ENCODE results near the gene UNC5A.

UNC5A gene

DNA sequence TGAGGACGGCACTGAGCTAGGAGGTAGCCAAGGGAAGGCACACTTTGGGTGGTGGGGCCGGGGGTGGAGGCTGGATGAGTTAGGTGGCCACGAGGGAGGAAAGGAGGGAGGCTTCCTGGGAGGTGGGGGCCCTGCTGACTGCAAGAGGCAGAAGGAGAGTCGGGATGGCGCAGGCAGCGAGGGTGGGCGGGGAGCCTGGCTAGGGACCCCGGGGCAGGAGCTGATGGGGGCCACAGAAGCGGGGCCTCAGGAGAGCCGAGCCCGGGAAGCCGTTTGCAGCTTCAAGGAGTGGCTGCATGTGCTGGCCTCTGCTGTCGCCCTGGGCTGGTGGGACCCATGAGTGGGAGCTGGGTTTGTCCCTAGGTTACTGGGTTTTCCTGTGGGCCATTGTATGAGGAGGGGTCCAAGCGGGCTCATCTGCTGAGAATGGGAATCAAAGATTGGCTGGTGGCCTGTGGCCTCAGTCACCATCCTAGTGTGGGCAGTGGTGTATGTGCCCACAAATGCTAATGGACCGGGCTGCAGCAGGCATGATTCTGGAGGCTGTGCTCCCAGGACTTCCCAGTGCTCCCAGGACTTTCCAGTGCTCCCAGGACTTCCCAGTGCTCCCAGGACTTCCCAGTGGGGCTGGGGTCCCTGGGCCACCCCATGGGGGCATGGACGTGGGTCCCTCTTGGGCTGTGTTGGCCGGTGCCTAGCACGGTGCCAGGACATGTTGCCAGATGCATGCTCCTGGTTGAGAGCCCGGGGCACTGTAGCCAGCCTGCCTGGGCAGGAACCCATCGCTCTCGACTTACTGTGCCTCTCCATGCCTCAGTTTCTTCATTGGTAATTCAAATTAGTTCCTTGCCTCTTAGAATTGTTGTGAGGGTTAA lies 40.2 kb downstream of the UNC5A start:
- H3K18ac ChIP-seq (ENCODE audit: low read length), result no peak overlapping the region
- no peak overlapping the region for H3K14ac ChIP-seq (ENCODE audit: low read length)
- H3K4me2 ChIP-seq (ENCODE audit: low read length), result no peak overlapping the region
- H3K4ac ChIP-seq (ENCODE audit: low read depth, low read length), result no peak overlapping the region
- no peaks in the 10 kb centered on the region for H3K36me3 ChIP-seq (ENCODE audit: control insufficient read depth in 1 of 2, insufficient read depth in 2 of 2, low read length in 2 of 2)
- no peak overlapping the region for H3K23ac ChIP-seq (ENCODE audit: low read length)
- WGBS (ENCODE audit: extremely low coverage, insufficient coverage, insufficient read length), result no CpG with 5 or more reads among the region's 21 CpGs
- no peak overlapping the region for H3K27ac ChIP-seq (ENCODE audit: low read depth, low read length)
- H2BK120ac ChIP-seq (ENCODE audit: insufficient read depth, low read length, poor library complexity), result no peak overlapping the region
- H2BK5ac ChIP-seq (ENCODE audit: low read depth, low read length, poor library complexity), result no peak overlapping the region
- H3K4me3 ChIP-seq (ENCODE audit: low read depth, low read length), result no peak overlapping the region
- no peak for DNase-seq
- H2AFZ ChIP-seq (ENCODE audit: insufficient read depth, low read length, poor library complexity), result no peak overlapping the region
- H4K91ac ChIP-seq (ENCODE audit: low read depth, low read length), result no peak overlapping the region
- H4K8ac ChIP-seq (ENCODE audit: low read depth, low read length), result no peak overlapping the region
- no peak overlapping the region for H2AK5ac ChIP-seq (ENCODE audit: low read length)
- H3K79me1 ChIP-seq (ENCODE audit: low read length), result no peaks in the 10 kb centered on the region
- H3K79me2 ChIP-seq (ENCODE audit: control insufficient read depth, insufficient read depth, low read length, poor library complexity), result no peaks in the 10 kb centered on the region
- no peak overlapping the region for H4K12ac ChIP-seq (ENCODE audit: low read depth, low read length)
- H3K9me3 ChIP-seq (ENCODE audit: insufficient read depth, low read depth, low read length), result no peaks in the 10 kb centered on the region
- H3K4me1 ChIP-seq (ENCODE audit: control insufficient read depth in 1 of 2, insufficient read depth in 2 of 2, low read length in 2 of 2), result no peaks in the 10 kb centered on the region
- H3K9ac ChIP-seq (ENCODE audit: low read length), result no peak overlapping the region
- H3K27me3 ChIP-seq (ENCODE audit: insufficient read depth, low read length), result no peaks in the 10 kb centered on the region
- no peak overlapping the region for H2BK12ac ChIP-seq (ENCODE audit: low read length)

- no peak overlapping the region for H4K8ac ChIP-seq (ENCODE audit: low read depth, low read length)
- H2AK5ac ChIP-seq (ENCODE audit: low read length), result no peak overlapping the region
- H3K36me3 ChIP-seq (ENCODE audit: control insufficient read depth in 1 of 2, insufficient read depth in 2 of 2, low read length in 2 of 2), result no peaks in the 10 kb centered on the region
- no peaks in the 10 kb centered on the region for H3K79me1 ChIP-seq (ENCODE audit: low read length)
- H4K12ac ChIP-seq (ENCODE audit: low read depth, low read length), result no peak overlapping the region
- H3K9ac ChIP-seq (ENCODE audit: low read length), result no peak overlapping the region
- H3K27me3 ChIP-seq (ENCODE audit: insufficient read depth, low read length), result no peaks in the 10 kb centered on the region
- H3K9me3 ChIP-seq (ENCODE audit: insufficient read depth, low read depth, low read length), result no peaks in the 10 kb centered on the region
- no peak overlapping the region for H3K14ac ChIP-seq (ENCODE audit: low read length)
- no peak overlapping the region for H3K4me3 ChIP-seq (ENCODE audit: low read depth, low read length)
- no peaks in the 10 kb centered on the region for H3K79me2 ChIP-seq (ENCODE audit: control insufficient read depth, insufficient read depth, low read length, poor library complexity)
- no peak overlapping the region for H3K4me2 ChIP-seq (ENCODE audit: low read length)
- H2BK120ac ChIP-seq (ENCODE audit: insufficient read depth, low read length, poor library complexity), result no peak overlapping the region
- no peak overlapping the region for H2AFZ ChIP-seq (ENCODE audit: insufficient read depth, low read length, poor library complexity)
- H2BK5ac ChIP-seq (ENCODE audit: low read depth, low read length, poor library complexity), result no peak overlapping the region
- no peak overlapping the region for H2BK12ac ChIP-seq (ENCODE audit: low read length)
- DNase-seq, result no peak
- no peak overlapping the region for H3K27ac ChIP-seq (ENCODE audit: low read depth, low read length)
- no peaks in the 10 kb centered on the region for H3K4me1 ChIP-seq (ENCODE audit: control insufficient read depth in 1 of 2, insufficient read depth in 2 of 2, low read length in 2 of 2)
- no CpG with 5 or more reads among the region's 12 CpGs for WGBS (ENCODE audit: extremely low coverage, insufficient coverage, insufficient read length)
- no peak overlapping the region for H4K91ac ChIP-seq (ENCODE audit: low read depth, low read length)
- H3K4ac ChIP-seq (ENCODE audit: low read depth, low read length), result no peak overlapping the region
- H3K23ac ChIP-seq (ENCODE audit: low read length), result no peak overlapping the region
- no peak overlapping the region for H3K18ac ChIP-seq (ENCODE audit: low read length)
Observed at GRCh38 chr5:176851380-176851779, 41.0 kb downstream of the UNC5A start.

- H3K4me2 ChIP-seq (ENCODE audit: low read length), result no peak overlapping the region
- no peak overlapping the region for H4K91ac ChIP-seq (ENCODE audit: low read depth, low read length)
- H2BK120ac ChIP-seq (ENCODE audit: insufficient read depth, low read length, poor library complexity), result no peak overlapping the region
- H3K4me3 ChIP-seq (ENCODE audit: low read depth, low read length), result no peak overlapping the region
- H3K9ac ChIP-seq (ENCODE audit: low read length), result no peak overlapping the region
- H3K36me3 ChIP-seq (ENCODE audit: control insufficient read depth in 1 of 2, insufficient read depth in 2 of 2, low read length in 2 of 2), result no peaks in the 10 kb centered on the region
- no peaks in the 10 kb centered on the region for H3K4me1 ChIP-seq (ENCODE audit: control insufficient read depth in 1 of 2, insufficient read depth in 2 of 2, low read length in 2 of 2)
- H4K12ac ChIP-seq (ENCODE audit: low read depth, low read length), result no peak overlapping the region
- H3K79me1 ChIP-seq (ENCODE audit: low read length), result no peaks in the 10 kb centered on the region
- no peaks in the 10 kb centered on the region for H3K9me3 ChIP-seq (ENCODE audit: insufficient read depth, low read depth, low read length)
- no peak overlapping the region for H3K4ac ChIP-seq (ENCODE audit: low read depth, low read length)
- no peak overlapping the region for H3K23ac ChIP-seq (ENCODE audit: low read length)
- no peaks in the 10 kb centered on the region for H3K27me3 ChIP-seq (ENCODE audit: insufficient read depth, low read length)
- no peak overlapping the region for H3K14ac ChIP-seq (ENCODE audit: low read length)
- H2BK5ac ChIP-seq (ENCODE audit: low read depth, low read length, poor library complexity), result no peak overlapping the region
- no peaks in the 10 kb centered on the region for H3K79me2 ChIP-seq (ENCODE audit: control insufficient read depth, insufficient read depth, low read length, poor library complexity)
- no peak for DNase-seq
- no peak overlapping the region for H3K18ac ChIP-seq (ENCODE audit: low read length)
- no peak overlapping the region for H3K27ac ChIP-seq (ENCODE audit: low read depth, low read length)
- H2BK12ac ChIP-seq (ENCODE audit: low read length), result no peak overlapping the region
- H4K8ac ChIP-seq (ENCODE audit: low read depth, low read length), result no peak overlapping the region
- H2AK5ac ChIP-seq (ENCODE audit: low read length), result no peak overlapping the region
- no peak overlapping the region for H2AFZ ChIP-seq (ENCODE audit: insufficient read depth, low read length, poor library complexity)
- WGBS (ENCODE audit: extremely low coverage, insufficient coverage, insufficient read length), result no CpG with 5 or more reads among the region's 17 CpGs
Observed at GRCh38 chr5:176851871-176852658, 41.7 kb downstream of the UNC5A start.

GRCh38 chr5:176853151-176853778 lies 42.9 kb downstream of the UNC5A start:
- H3K14ac ChIP-seq (ENCODE audit: low read length), result no peak overlapping the region
- H3K4me2 ChIP-seq (ENCODE audit: low read length), result no peak overlapping the region
- H2BK120ac ChIP-seq (ENCODE audit: insufficient read depth, low read length, poor library complexity), result no peak overlapping the region
- H3K9me3 ChIP-seq (ENCODE audit: insufficient read depth, low read depth, low read length), result no peaks in the 10 kb centered on the region
- H2AFZ ChIP-seq (ENCODE audit: insufficient read depth, low read length, poor library complexity), result no peak overlapping the region
- H3K4me3 ChIP-seq (ENCODE audit: low read depth, low read length), result peak overlapping the region; percentile 13
- no peaks in the 10 kb centered on the region for H3K4me1 ChIP-seq (ENCODE audit: control insufficient read depth in 1 of 2, insufficient read depth in 2 of 2, low read length in 2 of 2)
- H3K23ac ChIP-seq (ENCODE audit: low read length), result no peak overlapping the region
- H4K8ac ChIP-seq (ENCODE audit: low read depth, low read length), result no peak overlapping the region
- no peak for DNase-seq
- H3K4ac ChIP-seq (ENCODE audit: low read depth, low read length), result no peak overlapping the region
- no peaks in the 10 kb centered on the region for H3K79me1 ChIP-seq (ENCODE audit: low read length)
- H3K9ac ChIP-seq (ENCODE audit: low read length), result no peak overlapping the region
- no peak overlapping the region for H2AK5ac ChIP-seq (ENCODE audit: low read length)
- no peaks in the 10 kb centered on the region for H3K27me3 ChIP-seq (ENCODE audit: insufficient read depth, low read length)
- H3K18ac ChIP-seq (ENCODE audit: low read length), result no peak overlapping the region
- no peaks in the 10 kb centered on the region for H3K79me2 ChIP-seq (ENCODE audit: control insufficient read depth, insufficient read depth, low read length, poor library complexity)
- H4K91ac ChIP-seq (ENCODE audit: low read depth, low read length), result no peak overlapping the region
- H3K36me3 ChIP-seq (ENCODE audit: control insufficient read depth in 1 of 2, insufficient read depth in 2 of 2, low read length in 2 of 2), result no peaks in the 10 kb centered on the region
- H3K27ac ChIP-seq (ENCODE audit: low read depth, low read length), result no peak overlapping the region
- no CpG with 5 or more reads among the region's 20 CpGs for WGBS (ENCODE audit: extremely low coverage, insufficient coverage, insufficient read length)
- no peak overlapping the region for H2BK12ac ChIP-seq (ENCODE audit: low read length)
- H4K12ac ChIP-seq (ENCODE audit: low read depth, low read length), result no peak overlapping the region
- no peak overlapping the region for H2BK5ac ChIP-seq (ENCODE audit: low read depth, low read length, poor library complexity)

All from trophoblast cell (in vitro differentiated cells and primary cell).